DMS114 treated with DMSO at 0.1 percent for 48 hours (cell line): ENCODE measurements around the gene NRG3.

Experiments used
- DNase-seq: peaks from one replicate; lab custom pipeline; 2025; ENCODE audit not compliant: unreplicated experiment; lab: John Stamatoyannopoulos, UW

Gene NRG3

DNA sequence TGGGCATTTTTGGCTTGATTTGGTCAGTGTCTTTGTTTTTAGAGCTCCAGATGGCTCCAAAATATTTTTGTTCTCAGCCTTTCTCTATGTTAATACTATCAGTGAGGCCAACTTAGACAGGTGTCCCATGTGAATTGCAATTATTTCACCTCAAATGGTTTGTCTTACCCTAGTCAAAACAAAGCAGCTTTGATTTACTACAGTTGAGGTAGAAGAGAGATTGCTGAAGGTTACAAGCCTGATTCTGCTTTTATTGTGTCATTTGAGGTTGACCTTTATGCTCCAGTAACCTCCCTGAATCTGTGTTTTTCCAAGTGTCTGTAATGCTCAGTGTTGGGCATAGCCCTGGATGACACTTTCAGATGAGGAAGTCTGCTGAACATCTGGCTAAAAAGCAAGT is 882.9 kb downstream of the NRG3 start:
- DNase-seq: no peak

DNA sequence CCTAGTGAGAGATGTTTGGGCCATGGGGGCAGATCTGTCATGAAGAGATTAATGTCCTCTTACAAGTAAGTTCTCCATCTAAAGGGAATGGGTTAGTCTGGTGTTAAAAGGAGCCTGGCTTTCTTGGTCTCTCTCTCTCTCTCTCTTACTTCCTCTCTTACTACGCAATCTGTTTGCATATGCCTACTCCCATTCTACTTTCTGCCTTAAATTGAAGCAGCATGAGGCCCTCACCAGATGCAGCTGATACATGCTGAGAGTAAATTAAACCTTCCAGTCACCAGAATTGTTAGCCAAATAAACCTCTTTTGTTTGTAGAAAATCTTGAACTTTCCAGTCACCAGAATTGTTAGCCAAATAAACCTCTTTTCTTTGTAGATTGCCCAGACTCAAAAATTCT is 884.1 kb downstream of the NRG3 start:
- DNase-seq: no peak

DNA sequence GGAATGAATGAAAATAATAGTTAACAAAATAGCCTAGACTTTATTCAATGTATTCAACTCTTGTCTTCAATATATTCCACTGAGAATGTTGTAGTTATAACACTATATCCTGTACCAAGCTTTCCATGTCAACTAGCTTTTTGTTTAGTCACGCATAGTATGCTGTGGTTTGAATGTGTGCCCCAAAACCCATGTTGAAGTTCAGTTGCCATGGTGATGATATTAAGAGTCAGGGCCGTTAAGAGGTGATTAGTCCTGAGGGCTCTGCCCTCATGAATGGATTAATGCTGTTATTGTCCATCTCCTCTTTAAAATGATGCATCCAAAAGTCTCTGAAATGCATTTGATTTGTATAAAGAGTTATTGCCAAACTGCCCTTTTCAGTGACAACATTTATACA is 887.6 kb downstream of the NRG3 start:
- DNase-seq: no peak

DNA sequence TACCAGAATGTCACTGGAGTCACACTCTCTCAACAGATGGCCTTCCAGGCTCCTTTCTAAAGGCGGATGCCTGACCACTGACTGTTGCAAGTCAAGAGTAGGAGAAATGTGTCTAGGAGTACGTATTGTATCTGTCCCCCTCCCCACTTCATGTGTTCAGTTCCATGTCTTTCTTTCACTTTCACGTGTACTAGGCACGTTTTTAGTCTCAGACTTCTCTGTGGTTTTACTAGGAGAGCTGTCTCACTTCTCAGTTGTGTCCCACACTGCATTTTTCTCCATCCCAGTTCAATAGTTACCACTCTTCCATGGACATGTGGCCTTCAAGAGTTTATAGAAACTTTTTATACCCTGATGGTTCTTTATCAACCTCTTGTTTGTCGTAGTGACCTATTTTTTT is 893.0 kb downstream of the NRG3 start:
- DNase-seq: no peak

DNA sequence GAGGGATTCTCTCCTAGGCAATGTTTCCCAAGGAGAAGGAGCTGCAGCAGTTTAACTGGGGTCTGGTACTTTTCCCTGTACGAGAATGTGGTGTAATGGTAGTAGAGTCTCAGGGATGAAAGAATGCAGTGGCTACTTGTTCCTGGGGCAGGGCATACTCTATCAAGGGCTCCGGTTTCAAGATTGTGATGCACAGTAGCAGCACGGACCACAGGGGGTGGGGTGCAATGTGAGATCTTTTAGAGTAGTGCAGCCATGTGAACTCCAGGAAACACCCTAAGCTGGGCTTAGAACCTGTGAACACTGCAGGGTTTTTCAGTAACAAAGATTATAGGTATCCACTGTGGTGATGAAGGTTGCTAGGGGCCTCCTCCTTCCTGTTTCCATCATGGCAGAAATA is 903.9 kb downstream of the NRG3 start:
- no peak for DNase-seq

DNA sequence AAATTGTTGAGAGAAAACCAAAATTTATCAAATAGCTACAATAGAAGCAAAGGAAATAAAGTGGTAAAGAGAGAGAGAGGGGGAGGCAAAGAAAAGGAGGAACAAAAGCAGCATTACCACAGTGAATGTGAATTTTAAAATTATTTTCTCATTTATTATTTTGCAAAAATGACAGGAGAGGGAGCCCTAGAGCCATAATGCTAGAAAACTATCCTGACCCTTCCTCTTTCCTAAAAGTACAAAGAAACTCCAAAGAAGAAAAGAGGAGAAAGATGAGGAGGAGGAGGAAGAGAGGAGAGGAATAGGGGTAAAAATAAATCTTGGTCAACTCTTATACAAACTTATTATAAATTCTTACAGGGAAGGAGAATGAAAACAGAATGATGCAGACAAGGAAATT is 921.5 kb downstream of the NRG3 start:
- no peak for DNase-seq

DNA sequence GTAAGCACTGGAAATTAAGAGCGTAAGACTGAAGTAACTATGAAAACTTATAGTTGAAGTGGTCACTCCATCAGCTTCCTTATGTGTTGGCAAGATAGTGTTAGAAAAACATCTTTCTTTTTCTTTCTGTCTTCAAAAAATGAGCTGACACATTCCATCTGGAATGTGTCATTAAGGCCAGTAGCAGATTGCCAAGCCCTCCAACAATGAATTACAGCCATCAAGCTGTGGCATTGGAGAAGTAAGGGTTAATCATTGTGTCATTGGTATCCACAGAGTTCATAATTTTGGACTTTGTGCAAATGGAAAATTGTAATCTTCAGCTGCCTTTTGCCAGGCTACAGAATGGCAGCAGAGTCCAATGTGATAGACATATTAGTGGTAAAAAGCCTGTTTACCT is 926.3 kb downstream of the NRG3 start:
- no peak for DNase-seq

DNA sequence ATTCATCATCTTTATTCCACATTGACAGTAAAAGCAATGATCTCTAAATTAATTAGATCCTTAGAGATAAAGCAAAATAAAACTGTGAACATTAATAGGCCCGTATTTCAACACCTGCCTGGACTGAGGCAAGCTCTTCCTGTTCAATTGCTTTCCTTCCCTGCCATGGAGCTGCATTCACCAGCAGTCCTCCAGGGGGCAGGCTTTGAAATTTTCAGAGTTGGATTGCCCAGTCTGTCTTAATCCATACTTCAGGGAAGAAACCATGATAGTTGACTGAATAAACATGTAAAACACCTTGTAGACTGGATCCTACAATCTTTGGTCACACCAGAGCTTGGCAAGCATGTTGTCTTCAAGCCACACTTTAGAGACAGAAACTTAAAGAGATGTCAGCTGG is 936.6 kb downstream of the NRG3 start:
- DNase-seq: no peak

DNA sequence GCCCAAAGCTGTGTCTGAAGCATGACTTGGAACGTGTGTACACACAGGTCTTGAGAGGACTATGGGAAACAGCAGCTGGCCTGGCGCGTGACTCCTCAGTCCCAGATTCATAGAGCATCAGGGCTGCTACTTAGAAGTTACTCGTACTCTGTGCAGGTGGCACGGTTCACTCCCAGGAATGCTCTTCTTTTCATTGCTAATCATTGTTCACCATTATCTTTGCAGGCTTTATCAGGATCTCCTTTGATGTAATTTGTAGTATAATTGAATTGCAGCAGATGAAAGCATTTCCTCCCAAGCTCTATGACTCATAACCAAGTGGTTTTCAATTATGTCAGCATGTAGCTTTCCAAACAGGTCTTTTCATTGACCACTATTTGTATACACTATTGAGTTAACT is 938.9 kb downstream of the NRG3 start:
- no peak for DNase-seq

DNA sequence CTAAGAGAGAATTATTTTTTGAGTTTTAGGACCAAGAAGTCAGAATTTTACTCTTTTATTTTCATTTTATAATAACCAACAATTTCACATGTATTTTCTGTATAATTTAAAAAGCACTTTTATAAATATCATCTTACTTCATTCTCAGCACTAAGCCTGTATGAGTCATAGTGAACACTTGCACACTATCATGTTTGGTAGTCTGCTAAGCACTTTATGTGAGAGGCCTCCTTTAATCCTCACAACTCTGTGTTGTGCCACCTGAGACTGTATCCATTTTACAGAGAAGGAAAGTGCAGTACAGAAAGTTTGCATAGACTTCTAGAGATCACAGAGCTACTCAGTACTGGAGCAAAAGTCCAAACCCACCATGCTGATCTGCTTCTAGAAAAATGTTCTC is 939.6 kb downstream of the NRG3 start:
- no peak for DNase-seq

DNA sequence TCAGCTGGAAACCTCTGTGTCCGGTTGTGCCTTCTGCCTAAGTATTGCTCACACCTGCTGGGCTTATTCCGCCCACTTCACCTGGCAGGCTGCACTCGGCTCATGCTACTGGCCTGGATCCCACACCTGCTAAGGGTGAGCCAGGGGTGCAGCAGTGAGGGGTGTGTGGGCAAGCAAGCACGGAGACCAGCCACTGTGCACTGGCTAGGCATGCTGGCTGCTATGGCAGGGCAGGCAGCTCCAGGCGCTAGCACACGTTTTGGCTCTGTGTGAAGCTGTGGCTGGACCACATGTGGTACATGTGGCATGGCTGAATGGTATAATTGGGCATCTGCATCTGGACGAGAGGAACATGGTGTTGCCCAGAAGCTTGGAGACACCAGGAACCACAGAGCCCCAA is 940.7 kb downstream of the NRG3 start:
- no peak for DNase-seq

DNA sequence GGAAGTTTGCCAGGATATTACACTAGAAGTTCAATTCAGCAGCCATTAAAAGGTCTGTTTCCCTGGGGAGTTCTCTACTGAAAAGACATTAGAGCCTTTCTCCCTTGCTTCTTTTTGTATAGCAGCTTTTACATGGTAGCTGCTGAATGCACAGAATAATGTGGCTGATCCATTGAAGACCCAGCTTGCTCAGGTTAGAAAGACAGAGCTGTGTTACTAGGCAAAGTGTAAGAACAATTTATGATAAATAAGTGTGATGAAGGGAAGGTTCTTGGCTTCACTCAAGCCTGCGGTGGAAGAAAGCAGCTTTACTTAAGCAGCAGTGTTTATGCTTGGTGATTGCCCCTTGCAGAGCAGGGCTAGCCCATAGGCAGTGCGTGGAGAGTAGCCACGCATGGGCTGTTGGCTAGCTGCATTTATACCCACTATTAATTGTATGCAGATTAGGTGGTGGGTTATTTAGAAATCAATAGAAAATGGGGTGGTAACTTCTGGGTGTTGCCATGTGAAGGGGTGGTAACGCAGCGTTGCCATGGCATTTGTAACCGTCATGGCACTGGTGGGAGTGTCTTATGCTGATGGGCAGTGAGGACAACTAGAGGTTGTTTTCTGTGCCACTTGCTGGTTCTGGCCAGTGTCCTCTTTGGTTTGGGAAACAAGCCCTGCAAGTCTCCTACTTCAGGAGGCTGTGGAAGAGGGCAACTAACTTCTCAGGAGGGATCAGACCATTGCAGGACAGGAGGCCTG is 942.9 kb downstream of the NRG3 start:
- DNase-seq: no peak

DNA sequence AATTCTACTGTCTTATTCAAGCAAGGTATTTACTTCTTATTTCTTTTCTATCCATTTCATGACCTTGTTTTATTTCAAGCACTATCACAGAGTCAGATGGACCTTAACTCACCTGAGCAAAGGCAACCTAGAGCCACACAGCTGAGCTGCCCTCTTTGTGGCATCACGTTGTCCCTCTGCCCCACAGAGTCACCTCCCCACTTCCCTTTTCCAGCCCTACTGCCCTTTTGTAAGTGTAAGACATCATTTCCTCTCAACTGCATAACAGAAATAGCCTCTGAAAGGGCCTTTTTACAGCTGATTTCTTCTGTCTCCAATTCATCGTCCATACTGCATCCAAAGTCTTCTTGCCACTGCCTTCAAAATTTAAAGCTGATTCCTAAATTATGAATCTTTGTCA is 946.0 kb downstream of the NRG3 start:
- no peak for DNase-seq

DNA sequence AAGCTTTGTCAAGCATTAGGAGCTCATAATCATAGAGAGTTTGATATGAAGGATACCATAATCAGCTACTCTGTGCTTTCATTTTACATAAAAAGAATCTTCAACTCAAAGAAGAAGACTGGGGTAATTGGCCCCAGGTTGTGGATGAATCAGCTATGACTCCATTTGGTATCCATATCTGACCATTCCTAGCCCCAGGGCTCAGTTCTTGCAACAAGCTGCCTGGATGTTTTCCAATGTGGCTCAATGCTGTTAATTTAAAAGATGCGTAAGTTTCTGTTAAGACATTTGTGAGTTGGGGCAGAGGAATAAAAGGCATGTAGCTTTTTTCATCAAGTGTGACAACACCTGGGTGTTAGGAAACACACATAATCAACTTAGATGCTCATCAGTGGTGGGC is 951.1 kb downstream of the NRG3 start:
- DNase-seq: no peak

DNA sequence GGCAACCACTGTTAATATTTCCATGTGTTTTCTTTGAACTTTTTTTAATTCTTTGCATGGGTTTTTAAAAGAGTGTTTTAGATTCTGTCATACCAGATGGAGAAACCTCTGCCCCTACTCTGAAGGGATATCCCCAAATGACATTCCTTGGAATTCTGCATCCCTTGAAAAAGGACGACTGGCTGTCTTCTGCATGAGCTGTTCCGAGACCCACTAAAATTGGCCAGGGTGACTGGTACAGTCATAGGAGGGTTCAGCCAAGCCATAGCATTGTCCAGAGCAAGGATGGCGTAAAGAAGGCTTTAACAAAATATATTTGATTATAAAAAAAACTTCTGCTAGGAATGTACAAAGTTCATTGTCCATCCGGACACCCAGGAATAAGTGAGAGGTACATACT is 952.9 kb downstream of the NRG3 start:
- no peak for DNase-seq

DNA sequence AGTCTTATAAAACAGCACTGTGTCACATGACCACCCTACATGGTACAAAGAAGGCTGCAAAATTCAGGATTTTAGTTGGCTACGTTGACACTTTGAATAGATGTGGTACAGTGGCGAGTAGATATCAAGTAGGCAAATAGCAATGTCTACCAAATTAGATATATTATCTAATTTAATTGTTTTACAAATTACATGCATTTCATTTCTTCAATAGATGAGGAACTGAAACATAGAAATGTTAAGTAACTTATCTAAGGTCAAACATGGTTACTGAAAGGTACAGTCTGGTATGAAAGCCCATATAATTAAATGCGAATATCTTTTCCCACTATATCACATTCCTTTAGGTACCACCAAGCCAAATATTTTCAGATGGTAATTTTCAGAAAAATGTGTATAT is 972.2 kb downstream of the NRG3 start:
- no peak for DNase-seq

DNA sequence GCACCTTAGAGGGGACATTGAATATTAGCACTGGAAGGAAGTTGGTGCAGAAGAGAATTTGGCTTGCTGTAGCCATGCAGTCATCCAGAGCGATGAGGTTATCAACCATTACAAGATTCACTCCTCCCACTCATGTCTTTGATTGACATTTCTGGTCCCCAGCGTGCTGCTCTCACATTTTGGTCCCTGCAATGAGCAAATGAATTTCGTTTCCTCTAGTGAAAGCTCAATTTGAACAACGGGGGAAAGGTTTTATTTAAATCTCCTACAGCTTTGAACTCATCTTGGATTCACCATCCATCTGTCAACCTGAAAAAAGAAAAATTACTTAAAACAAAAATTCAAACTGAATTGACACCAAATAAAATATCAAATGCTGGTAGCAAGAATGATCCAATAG is 975.2 kb downstream of the NRG3 start:
- DNase-seq: no peak

DNA sequence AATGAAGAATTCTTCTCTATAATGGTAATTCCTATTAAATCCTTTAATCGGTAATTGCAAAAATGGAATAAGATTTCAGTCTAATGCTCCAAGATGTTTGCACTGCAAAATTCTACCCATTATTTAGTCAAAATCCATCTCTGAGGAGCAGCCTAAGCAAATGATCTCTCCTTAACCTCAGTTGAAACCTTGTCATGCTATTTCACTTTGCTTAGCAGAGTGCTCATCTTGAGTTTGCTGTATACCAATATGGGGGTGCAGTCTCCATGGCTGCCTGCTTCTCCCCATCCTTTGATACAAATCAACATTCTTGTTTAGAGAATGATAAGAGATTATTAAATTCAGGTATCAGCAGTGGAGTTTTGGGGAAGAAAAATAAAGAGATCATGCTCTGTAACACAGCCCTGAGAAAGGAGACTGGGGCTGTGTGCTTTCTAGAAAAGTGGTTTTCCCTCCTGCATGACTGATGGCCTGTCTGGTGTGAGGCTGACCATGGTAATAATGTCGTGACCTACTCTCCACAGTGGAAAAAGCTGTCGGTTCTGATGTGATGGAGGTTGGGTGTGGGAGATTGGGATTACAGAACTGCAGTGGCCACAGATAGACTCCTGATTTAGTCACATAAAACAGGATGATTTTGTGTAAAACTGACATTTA is 982.1 kb downstream of the NRG3 start:
- no peak for DNase-seq

DNA sequence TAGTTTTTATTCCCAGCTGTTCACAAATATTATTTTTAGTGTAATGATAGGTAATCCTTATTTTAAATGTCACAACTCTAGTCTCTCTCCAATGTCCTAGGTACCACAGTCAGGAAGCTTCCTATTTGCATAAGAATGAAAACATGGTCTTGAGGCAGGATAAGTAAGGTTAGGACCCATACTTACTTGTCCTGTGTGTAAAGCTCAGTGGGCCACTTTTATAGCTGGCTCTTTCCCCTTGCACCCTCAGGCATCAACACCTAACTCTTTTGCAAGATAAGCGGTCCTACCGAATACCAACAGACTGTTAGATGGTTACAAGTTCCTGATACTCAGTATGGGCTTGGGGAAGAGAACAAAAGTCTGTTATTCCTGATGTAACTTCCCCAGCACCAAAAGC is 986.9 kb downstream of the NRG3 start:
- no peak for DNase-seq

DNA sequence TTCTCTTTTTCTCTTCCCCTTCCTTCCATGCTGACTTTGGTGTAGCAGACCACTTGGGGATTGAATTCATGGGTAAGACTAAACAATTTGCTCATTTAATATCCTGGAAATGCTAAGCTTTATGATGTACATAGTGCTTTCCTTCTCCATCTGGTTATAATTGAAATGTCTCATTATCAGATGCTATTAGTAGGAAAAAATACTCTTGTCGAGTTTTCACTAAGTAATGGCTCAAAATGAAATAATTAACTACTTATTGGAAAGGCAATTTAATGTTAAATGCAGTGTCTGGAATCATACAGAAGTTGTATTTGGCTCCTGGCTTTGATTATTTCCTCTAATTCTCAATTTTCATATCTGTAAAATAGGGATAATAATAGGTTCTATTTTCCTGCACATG is 990.4 kb downstream of the NRG3 start:
- DNase-seq: no peak

DNA sequence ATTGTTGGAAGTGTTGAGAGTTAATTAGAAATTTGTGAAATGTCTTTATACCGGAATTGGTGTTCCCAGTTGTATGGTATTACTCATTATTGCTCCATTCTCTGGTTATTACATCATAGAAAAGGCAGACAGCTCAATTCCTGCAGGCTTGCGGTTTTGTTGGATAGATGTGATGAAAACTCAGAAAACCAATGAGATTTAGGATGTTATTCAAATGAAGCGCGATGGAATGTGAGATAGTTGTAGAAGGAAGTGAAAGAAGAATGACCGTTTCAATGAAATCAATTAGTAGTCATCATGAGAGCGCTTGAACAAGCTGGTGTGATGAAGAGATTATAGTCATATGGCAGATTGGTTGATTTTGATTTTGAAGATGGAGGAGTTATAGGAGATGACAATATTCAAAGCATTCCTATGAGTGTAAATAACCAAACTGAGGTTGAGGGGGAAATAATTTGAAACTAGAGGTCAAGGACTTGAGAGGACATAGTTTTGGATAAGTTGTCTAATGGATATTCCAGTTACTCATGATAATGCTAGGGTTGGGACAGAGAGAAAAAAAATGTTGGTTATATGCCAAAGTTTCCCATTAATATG is 991.5 kb downstream of the NRG3 start:
- DNase-seq: no peak

DNA sequence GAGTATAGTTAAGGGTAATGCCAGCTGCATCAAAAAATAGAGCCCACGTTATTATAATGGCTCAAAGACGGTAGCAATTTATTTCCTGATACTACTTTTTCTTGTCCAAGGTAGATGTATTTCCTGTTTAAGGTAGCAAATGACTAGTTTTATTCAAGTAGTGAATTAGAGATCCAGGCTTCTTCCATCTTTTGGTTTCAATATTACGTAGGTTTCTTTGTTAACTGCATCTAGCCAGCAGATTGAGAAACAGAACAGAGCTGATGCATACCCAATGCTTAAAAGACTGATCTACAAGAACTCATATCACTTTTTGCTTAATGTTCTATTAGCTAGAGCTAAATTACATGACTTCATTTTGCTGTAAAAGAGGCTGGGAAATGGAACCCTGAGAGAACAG is 992.1 kb downstream of the NRG3 start:
- DNase-seq: no peak

DNA sequence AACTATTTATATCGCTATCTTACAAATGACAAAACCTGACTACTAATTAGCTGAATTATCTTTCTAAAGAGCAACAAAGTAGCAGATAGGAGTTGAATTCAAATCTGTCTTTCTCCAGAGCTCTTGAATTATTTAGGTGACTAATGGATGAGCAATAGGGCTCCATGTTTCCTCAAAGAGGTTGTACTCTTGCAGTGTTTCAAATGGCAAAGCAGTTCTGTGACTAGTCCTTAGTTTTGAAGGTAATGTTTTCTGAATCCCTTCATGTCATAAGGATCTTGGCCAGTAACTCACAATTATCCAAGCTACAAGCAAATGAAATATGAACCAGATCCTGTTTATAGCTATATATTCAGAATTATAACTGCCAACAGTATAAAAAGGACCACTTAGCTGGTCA is 999.7 kb downstream of the NRG3 start:
- no peak for DNase-seq
